WERI-Rb-1 (cell line): ENCODE results near the gene SETBP1.
"Not testable (repeated sequence)": the region's sequence is repeated elsewhere in the genome, so short reads cannot be mapped to it uniquely, and the experiment has no call there.

Experiments
- DNase-seq: peaks from one replicate; pipeline ENCODE4 v3.0.0-alpha.2; 2020
- H3K27ac ChIP-seq: fragments of 250-450 bp; sonication (Bioruptor Pico); 2 replicates; pipeline ENCODE4 v1.5.1; 2020; ENCODE audit warnings: mild to moderate bottlenecking, moderate library complexity
- H3K27me3 ChIP-seq: fragments of 250-450 bp; sonication (Bioruptor Pico); 2 replicates; pipeline ENCODE4 v1.5.1; 2021; ENCODE audit warnings: mild to moderate bottlenecking, low read depth, moderate library complexity; ENCODE audit not compliant: insufficient read depth, severe bottlenecking
- H3K36me3 ChIP-seq: fragments of 250-450 bp; sonication (Bioruptor Pico); 2 replicates; pipeline ENCODE4 v1.5.1; 2020; ENCODE audit warnings: mild to moderate bottlenecking, moderate library complexity
- H3K4me3 ChIP-seq: 2 replicates; pipeline ENCODE4 v1.5.1; 2011; ENCODE audit warnings: low read depth, mild to moderate bottlenecking, control low read depth, low read length
- H3K9me3 ChIP-seq: fragments of 250-450 bp; sonication (Bioruptor Pico); 2 replicates; pipeline ENCODE4 v1.5.1; 2021; ENCODE audit warnings: mild to moderate bottlenecking, moderate library complexity; ENCODE audit not compliant: severe bottlenecking
- CTCF ChIP-seq: IDR thresholded peaks from 2 replicates; pipeline ENCODE4 v1.5.1; 2011; ENCODE audit warnings: low read depth, mild to moderate bottlenecking, control low read depth, inconsistent platforms, low read length

SETBP1 gene

GRCh38 chr18:44715842-44716241 is 35.2 kb downstream of the SETBP1 start:
- no peak for TF ChIP-seq CTCF
- H3K9me3 ChIP-seq = no peaks in the 10 kb centered on the region
- DNase-seq = no peak
- H3K27me3 ChIP-seq = no peaks in the 10 kb centered on the region
- no peak overlapping the region for H3K4me3 ChIP-seq
- H3K27ac ChIP-seq = no peak overlapping the region
- no peaks in the 10 kb centered on the region for H3K36me3 ChIP-seq

- Histone ChIP-seq H3K27ac (no peak overlapping the region), H3K27me3 (no peaks in the 10 kb centered on the region), H3K4me3 (no peak overlapping the region), H3K9me3 (no peaks in the 10 kb centered on the region), H3K36me3 (no peaks in the 10 kb centered on the region)
- DNase-seq = no peak
- TF ChIP-seq CTCF = no peak
These were observed 36.0 kb downstream of the SETBP1 start for GRCh38 chr18:44716697-44717163.

GRCh38 chr18:44719519-44720060 is 38.9 kb downstream of the SETBP1 start:
- Histone ChIP-seq H3K4me3 (no peak overlapping the region), H3K27me3 (no peaks in the 10 kb centered on the region), H3K27ac (no peak overlapping the region), H3K36me3 (no peaks in the 10 kb centered on the region), H3K9me3 (no peaks in the 10 kb centered on the region)
- TF ChIP-seq CTCF = no peak
- no peak for DNase-seq

GRCh38 chr18:44721748-44722147 is 41.1 kb downstream of the SETBP1 start:
- not testable (repeated sequence) for H3K4me3 ChIP-seq, H3K9me3 ChIP-seq, H3K27me3 ChIP-seq, H3K36me3 ChIP-seq, H3K27ac ChIP-seq, DNase-seq

- H3K4me3 ChIP-seq = no peak overlapping the region
- H3K27me3 ChIP-seq = no peaks in the 10 kb centered on the region
- no peak for TF ChIP-seq CTCF
- no peak for DNase-seq
- no peaks in the 10 kb centered on the region for H3K36me3 ChIP-seq
- no peaks in the 10 kb centered on the region for H3K9me3 ChIP-seq
- H3K27ac ChIP-seq = no peak overlapping the region
These were observed 42.7 kb downstream of the SETBP1 start for GRCh38 chr18:44723411-44723810.

- TF ChIP-seq CTCF = no peak
- Histone ChIP-seq H3K9me3 (no peaks in the 10 kb centered on the region), H3K36me3 (no peaks in the 10 kb centered on the region), H3K27ac (no peak overlapping the region), H3K27me3 (no peaks in the 10 kb centered on the region), H3K4me3 (no peak overlapping the region)
- no peak for DNase-seq
These were observed 43.6 kb downstream of the SETBP1 start for GRCh38 chr18:44724105-44724778.
